Astrocyte (in vitro differentiated cells and primary cell): ENCODE results near the gene FBXW5. TPM values are rescaled to one million over a fixed set of nuclear protein-coding genes. Genes with fewer than 3 reads are reported as not detected.

Experiments
- DNase-seq: peaks from one replicate; pipeline ENCODE4 v3.0.0-alpha.2; 2010; ENCODE audit warnings: low read depth
- FAIRE-seq: peaks from 2 replicates; lab custom pipeline; 2011; peaks lifted over from hg19 to GRCh38; lab: Jason Lieb, UNC
- H2AFZ ChIP-seq: 2 replicates; pipeline ENCODE4 v1.6.0; 2012; ENCODE audit warnings: low read depth, low read length, inconsistent platforms
- H3K27ac ChIP-seq: 2 replicates; pipeline ENCODE4 v1.5.1; 2011; ENCODE audit warnings: low read depth, low read length, inconsistent platforms
- H3K27me3 ChIP-seq: 2 replicates; pipeline ENCODE4 v1.6.0; 2011; ENCODE audit warnings: low read length, inconsistent platforms; ENCODE audit not compliant: insufficient read depth
- H3K36me3 ChIP-seq: 2 replicates; pipeline ENCODE4 v1.5.1; 2011; ENCODE audit warnings: low read length, inconsistent platforms; ENCODE audit not compliant: insufficient read depth
- H3K4me1 ChIP-seq: 2 replicates; pipeline ENCODE4 v1.5.1; 2011; ENCODE audit warnings: low read length, inconsistent platforms; ENCODE audit not compliant: insufficient read depth
- H3K4me2 ChIP-seq: 2 replicates; pipeline ENCODE4 v1.6.0; 2012; ENCODE audit warnings: low read length, inconsistent platforms
- H3K4me3 ChIP-seq: 2 replicates; pipeline ENCODE4 v1.5.1; 2011; ENCODE audit warnings: low read depth, mild to moderate bottlenecking, low read length, inconsistent platforms; ENCODE audit not compliant: insufficient read depth
- H3K79me2 ChIP-seq: 2 replicates; pipeline ENCODE4 v1.6.0; 2012; ENCODE audit warnings: mild to moderate bottlenecking, low read length, inconsistent platforms; ENCODE audit not compliant: insufficient read depth
- H3K9ac ChIP-seq: 2 replicates; pipeline ENCODE4 v1.6.0; 2012; ENCODE audit warnings: mild to moderate bottlenecking, low read length, inconsistent platforms
- H3K9me3 ChIP-seq: 2 replicates; pipeline ENCODE4 v1.5.1; 2012; ENCODE audit warnings: low read depth, mild to moderate bottlenecking, low read length, inconsistent platforms; ENCODE audit not compliant: insufficient read depth
- H4K20me1 ChIP-seq: 2 replicates; pipeline ENCODE4 v1.6.0; 2012; ENCODE audit warnings: low read length, inconsistent platforms; ENCODE audit not compliant: insufficient read depth
- H3K27ac Mint-ChIP-seq: one replicate; pipeline ENCODE4 v1.8.0; 2021; ENCODE audit warnings: mild to moderate bottlenecking, mixed read lengths; ENCODE audit not compliant: unreplicated experiment
- H3K27me3 Mint-ChIP-seq: one replicate; pipeline ENCODE4 v1.8.0; 2021; ENCODE audit warnings: low read depth, mixed read lengths; ENCODE audit not compliant: unreplicated experiment
- H3K36me3 Mint-ChIP-seq: one replicate; pipeline ENCODE4 v1.8.0; 2021; ENCODE audit warnings: low read depth, mixed read lengths; ENCODE audit not compliant: unreplicated experiment
- H3K4me1 Mint-ChIP-seq: one replicate; pipeline ENCODE4 v1.8.0; 2021; ENCODE audit warnings: low read depth, mixed read lengths; ENCODE audit not compliant: unreplicated experiment
- H3K4me3 Mint-ChIP-seq: one replicate; pipeline ENCODE4 v1.8.0; 2021; ENCODE audit warnings: mild to moderate bottlenecking, moderate library complexity, mixed read lengths; ENCODE audit not compliant: unreplicated experiment
- H3K9me3 Mint-ChIP-seq: one replicate; pipeline ENCODE4 v1.8.0; 2021; ENCODE audit warnings: mild to moderate bottlenecking, mixed read lengths; ENCODE audit not compliant: unreplicated experiment
- CTCF ChIP-seq: IDR thresholded peaks from 2 replicates; pipeline ENCODE4 v1.5.1; 2011; ENCODE audit warnings: low read depth, mild to moderate bottlenecking, inconsistent platforms, low read length, moderate library complexity; ENCODE audit not compliant: insufficient read depth
- EZH2 ChIP-seq: IDR thresholded peaks from 2 replicates; pipeline ENCODE4 v1.6.1; 2012; ENCODE audit warnings: mild to moderate bottlenecking, low read length, inconsistent platforms; ENCODE audit not compliant: insufficient read depth
- total RNA-seq: library from RNA; stranded (reverse); gene quantifications from 2 replicates; pipeline ENCODE4 v1.2.1, GENCODE V29; 2021

Gene FBXW5
- total RNA-seq, 1 donor from 2014 or later: 70.4 TPM

GRCh38 chr9:136957461-136957860 is 12.9 kb upstream of the FBXW5 start:
- peaks cover 5% of the 10 kb centered on the region for H3K4me1 Mint-ChIP-seq
- Histone ChIP-seq H3K36me3 (no peaks in the 10 kb centered on the region), H3K27me3 (no peaks in the 10 kb centered on the region), H4K20me1 (no peaks in the 10 kb centered on the region), H3K4me2 (no peak overlapping the region), H2AFZ (no peak overlapping the region), H3K27ac (no peak overlapping the region), H3K9ac (no peak overlapping the region), H3K4me3 (no peak overlapping the region), H3K4me1 (no peaks in the 10 kb centered on the region), H3K9me3 (no peaks in the 10 kb centered on the region), H3K79me2 (no peaks in the 10 kb centered on the region)
- H3K9me3 Mint-ChIP-seq: peaks cover 3% of the 10 kb centered on the region
- no peak overlapping the region for H3K27ac Mint-ChIP-seq
- FAIRE-seq: no peak
- no peak for DNase-seq
- peaks cover 12% of the 10 kb centered on the region for H3K27me3 Mint-ChIP-seq
- H3K4me3 Mint-ChIP-seq: no peak overlapping the region
- no peaks in the 10 kb centered on the region for H3K36me3 Mint-ChIP-seq
- TF ChIP-seq EZH2: no peak
- no peak for TF ChIP-seq CTCF

DNA sequence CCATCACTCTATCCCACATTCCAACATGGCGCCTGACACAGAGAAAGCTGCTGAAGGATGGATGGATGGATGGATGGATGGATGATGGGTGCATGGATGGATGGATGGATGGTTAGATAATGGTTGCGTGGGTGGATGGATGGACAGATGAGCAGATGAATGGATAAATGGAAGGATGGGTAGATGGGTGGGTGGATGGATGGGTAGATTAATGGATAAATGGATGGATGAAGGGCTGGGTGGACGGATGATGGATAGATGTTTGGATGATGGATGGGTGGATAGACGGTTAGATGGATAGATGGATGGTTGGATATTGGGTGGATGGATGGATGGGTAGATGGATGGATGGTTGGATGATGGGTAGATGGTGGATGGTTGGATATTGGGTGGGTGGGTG is 12.1 kb upstream of the FBXW5 start:
- no peaks in the 10 kb centered on the region for H3K9me3 ChIP-seq
- Mint-ChIP-seq H3K27ac (no peak overlapping the region), H3K27me3 (peaks cover 12% of the 10 kb centered on the region), H3K4me3 (no peak overlapping the region), H3K9me3 (peaks cover 3% of the 10 kb centered on the region), H3K4me1 (peaks cover 5% of the 10 kb centered on the region), H3K36me3 (no peaks in the 10 kb centered on the region)
- H3K4me1 ChIP-seq: no peaks in the 10 kb centered on the region
- H3K36me3 ChIP-seq: no peaks in the 10 kb centered on the region
- no peaks in the 10 kb centered on the region for H4K20me1 ChIP-seq
- no peak for TF ChIP-seq EZH2
- TF ChIP-seq CTCF: no peak
- no peak for FAIRE-seq
- H3K9ac ChIP-seq: no peak overlapping the region
- no peak overlapping the region for H3K4me2 ChIP-seq
- H3K79me2 ChIP-seq: no peaks in the 10 kb centered on the region
- DNase-seq: no peak
- H3K27ac ChIP-seq: no peak overlapping the region
- no peak overlapping the region for H2AFZ ChIP-seq
- no peak overlapping the region for H3K4me3 ChIP-seq
- H3K27me3 ChIP-seq: no peaks in the 10 kb centered on the region

GRCh38 chr9:136955943-136956335 is 11.4 kb upstream of the FBXW5 start:
- no peaks in the 10 kb centered on the region for H3K36me3 ChIP-seq
- no peaks in the 10 kb centered on the region for H4K20me1 ChIP-seq
- H3K4me1 Mint-ChIP-seq: peaks cover 5% of the 10 kb centered on the region
- no peak overlapping the region for H2AFZ ChIP-seq
- H3K4me3 ChIP-seq: no peak overlapping the region
- H3K79me2 ChIP-seq: no peaks in the 10 kb centered on the region
- H3K27ac Mint-ChIP-seq: no peak overlapping the region
- H3K4me1 ChIP-seq: no peaks in the 10 kb centered on the region
- no peaks in the 10 kb centered on the region for H3K9me3 ChIP-seq
- H3K9me3 Mint-ChIP-seq: peaks cover 3% of the 10 kb centered on the region
- no peaks in the 10 kb centered on the region for H3K36me3 Mint-ChIP-seq
- peaks cover 12% of the 10 kb centered on the region for H3K27me3 Mint-ChIP-seq
- no peaks in the 10 kb centered on the region for H3K27me3 ChIP-seq
- TF ChIP-seq EZH2 (no peak), CTCF (no peak)
- H3K27ac ChIP-seq: no peak overlapping the region
- no peak overlapping the region for H3K9ac ChIP-seq
- no peak overlapping the region for H3K4me2 ChIP-seq
- FAIRE-seq (no peak), DNase-seq (no peak)
- H3K4me3 Mint-ChIP-seq: no peak overlapping the region
